ENCODE data around the gene GALP. TPM values are rescaled to one million over a fixed set of nuclear protein-coding genes. Genes with fewer than 3 reads are reported as not detected.

Gene GALP
- total RNA-seq, 3 donors from 2014 or later (not counting 1 experiment from before 2014, with no cell fraction given), result not detected

- peak in 1 of 3 donors; percentile 21 for ATAC-seq
- Mint-ChIP-seq H3K27ac (no peak overlapping the region), H3K4me1 (peaks cover 0 to 10% of the 10 kb centered on the region in 2 donors), H3K27me3 (ENCODE audit: low read depth in 2 of 2) (peaks cover 0 to 3% of the 10 kb centered on the region in 2 donors), H3K4me3 (no peak overlapping the region), H3K9me3 (no peaks in the 10 kb centered on the region), H3K36me3 (no peaks in the 10 kb centered on the region)
- peaks cover 6% of the 10 kb centered on the region for H3K4me1 ChIP-seq (ENCODE audit: control insufficient read depth, insufficient read depth, low read length)
- no peak overlapping the region for H3K4me3 ChIP-seq (ENCODE audit: low read length)
- no peak for DNase-seq
- H3K9me3 ChIP-seq (ENCODE audit: control insufficient read depth, insufficient read depth, low read length), result no peaks in the 10 kb centered on the region
- H3K36me3 ChIP-seq (ENCODE audit: control insufficient read depth, insufficient read depth, low read length), result peaks cover 6% of the 10 kb centered on the region
- 28% methylated on average over 9 of the region's 9 CpGs for WGBS (ENCODE audit: insufficient coverage)
- H3K27me3 ChIP-seq (ENCODE audit: control insufficient read depth, insufficient read depth, low read length), result no peaks in the 10 kb centered on the region
- no peak for TF ChIP-seq CTCF (IDR thresholded peaks at IDR 0.05)
- no peak overlapping the region for H3K27ac ChIP-seq (ENCODE audit: low read length)
- intact Hi-C loops (cut with micrococcal nuclease), result no loop called here
Observed at GRCh38 chr19:56162258-56162657, 13.6 kb upstream of the GALP start.

- no peak overlapping the region for H3K27ac Mint-ChIP-seq
- no peaks in the 10 kb centered on the region for H3K9me3 Mint-ChIP-seq
Observed at GRCh38 chr19:56163097-56163496, 12.7 kb upstream of the GALP start.

GRCh38 chr19:56167064-56167578 lies 8.7 kb upstream of the GALP start:
- H3K27me3 Mint-ChIP-seq (ENCODE audit: low read depth in 2 of 2), result peaks cover 0 to 3% of the 10 kb centered on the region in 2 donors
- peaks cover 12% of the 10 kb centered on the region for H3K4me1 ChIP-seq (ENCODE audit: control insufficient read depth, insufficient read depth, low read length)
- no peaks in the 10 kb centered on the region for H3K27me3 ChIP-seq (ENCODE audit: control insufficient read depth, insufficient read depth, low read length)
- DNase-seq, result no peak
- H3K27ac Mint-ChIP-seq, result no peak overlapping the region
- peaks cover 0 to 6% of the 10 kb centered on the region in 2 donors for H3K4me1 Mint-ChIP-seq
- ATAC-seq, result no peak
- H3K27ac ChIP-seq (ENCODE audit: low read length), result no peak overlapping the region
- H3K4me3 Mint-ChIP-seq, result no peak overlapping the region
- no peaks in the 10 kb centered on the region for H3K9me3 ChIP-seq (ENCODE audit: control insufficient read depth, insufficient read depth, low read length)
- H3K4me3 ChIP-seq (ENCODE audit: low read length), result no peak overlapping the region
- no peak for TF ChIP-seq CTCF (IDR thresholded peaks at IDR 0.05)
- no peaks in the 10 kb centered on the region for H3K36me3 Mint-ChIP-seq
- 71% methylated on average over 5 of the region's 7 CpGs for WGBS (ENCODE audit: insufficient coverage)
- H3K36me3 ChIP-seq (ENCODE audit: control insufficient read depth, insufficient read depth, low read length), result no peaks in the 10 kb centered on the region
- no peaks in the 10 kb centered on the region for H3K9me3 Mint-ChIP-seq
- intact Hi-C loops (cut with micrococcal nuclease), result no loop called here

More at GRCh38 chr19:56163097-56163496, 12.7 kb upstream of the GALP start:
- intact Hi-C loops (cut with micrococcal nuclease), result no loop called here
- H3K4me1 ChIP-seq (ENCODE audit: control insufficient read depth, insufficient read depth, low read length), result peaks cover 6% of the 10 kb centered on the region
- H3K36me3 ChIP-seq (ENCODE audit: control insufficient read depth, insufficient read depth, low read length), result peaks cover 6% of the 10 kb centered on the region
- DNase-seq, result no peak
- TF ChIP-seq CTCF (IDR thresholded peaks at IDR 0.05), result no peak
- no peak overlapping the region for H3K4me3 ChIP-seq (ENCODE audit: low read length)
- no peak for ATAC-seq
- H3K4me1 Mint-ChIP-seq, result peaks cover 0 to 10% of the 10 kb centered on the region in 2 donors
- no peak overlapping the region for H3K4me3 Mint-ChIP-seq
- H3K9me3 ChIP-seq (ENCODE audit: control insufficient read depth, insufficient read depth, low read length), result no peaks in the 10 kb centered on the region
- 88% methylated on average over 13 of the region's 13 CpGs for WGBS (ENCODE audit: insufficient coverage)
- peaks cover 0 to 3% of the 10 kb centered on the region in 2 donors for H3K27me3 Mint-ChIP-seq (ENCODE audit: low read depth in 2 of 2)
- no peaks in the 10 kb centered on the region for H3K36me3 Mint-ChIP-seq
- no peaks in the 10 kb centered on the region for H3K27me3 ChIP-seq (ENCODE audit: control insufficient read depth, insufficient read depth, low read length)
- H3K27ac ChIP-seq (ENCODE audit: low read length), result no peak overlapping the region

GRCh38 chr19:56170261-56170660 lies 5.5 kb upstream of the GALP start:
- Histone ChIP-seq H3K36me3 (ENCODE audit: control insufficient read depth, insufficient read depth, low read length) (no peaks in the 10 kb centered on the region), H3K9me3 (ENCODE audit: control insufficient read depth, insufficient read depth, low read length) (no peaks in the 10 kb centered on the region), H3K4me3 (ENCODE audit: low read length) (no peak overlapping the region), H3K27ac (ENCODE audit: low read length) (no peak overlapping the region), H3K4me1 (ENCODE audit: control insufficient read depth, insufficient read depth, low read length) (peaks cover 5% of the 10 kb centered on the region), H3K27me3 (ENCODE audit: control insufficient read depth, insufficient read depth, low read length) (no peaks in the 10 kb centered on the region)
- DNase-seq (no peak), ATAC-seq (no peak)
- Mint-ChIP-seq H3K4me3 (no peak overlapping the region), H3K4me1 (peaks cover 0 to 6% of the 10 kb centered on the region in 2 donors), H3K36me3 (no peaks in the 10 kb centered on the region), H3K9me3 (no peaks in the 10 kb centered on the region), H3K27ac (no peak overlapping the region), H3K27me3 (ENCODE audit: low read depth in 2 of 2) (peaks cover 4 to 6% of the 10 kb centered on the region in 2 donors)
- intact Hi-C loops (cut with micrococcal nuclease), result loop anchor here (10.0 kb wide), 1 partner anchor 65 kb away; no protein-coding TSS in a partner anchor
- TF ChIP-seq CTCF (IDR thresholded peaks at IDR 0.05), result no peak
- WGBS (ENCODE audit: insufficient coverage), result 85% methylated on average over 14 of the region's 14 CpGs

Measured in natural killer cell (primary cell).